ENCODE measurements around the gene CCDC178.
"Not testable (repeated sequence)": the region's sequence is repeated elsewhere in the genome, so short reads cannot be mapped to it uniquely, and the experiment has no call there.

The CCDC178 gene

GRCh38 chr18:33014060-33014796 lies 426.3 kb downstream of the CCDC178 start:
- H3K9ac ChIP-seq (ENCODE audit: low read depth, low read length) = no peak overlapping the region

DNA sequence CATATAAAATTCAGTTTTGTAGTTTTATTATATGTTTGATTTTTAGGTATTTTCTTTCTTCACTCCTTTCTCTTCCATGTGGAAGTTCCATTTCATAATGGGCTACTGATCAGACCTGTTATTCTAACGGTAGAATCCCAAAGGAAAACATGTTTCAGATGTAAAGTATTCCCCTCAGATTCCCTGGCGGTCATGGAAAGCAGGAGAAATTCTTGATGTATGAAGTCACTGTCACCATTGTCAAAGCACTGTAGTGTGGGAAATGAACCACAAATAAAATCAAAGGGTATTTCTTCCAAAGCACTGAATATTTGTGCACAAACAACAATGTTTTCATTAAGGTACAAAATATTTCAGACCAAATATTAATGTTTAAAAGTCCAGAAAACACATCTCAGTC lies 430.4 kb downstream of the CCDC178 start:
- no peak overlapping the region for H3K9ac ChIP-seq (ENCODE audit: low read depth, low read length)
- H3K36me3 ChIP-seq (ENCODE audit: insufficient read depth, low read length) = no peaks in the 10 kb centered on the region
- H3K9me3 ChIP-seq (ENCODE audit: control insufficient read depth, insufficient read depth, low read length) = no peaks in the 10 kb centered on the region
- H3K4me1 ChIP-seq (ENCODE audit: insufficient read depth, low read length) = peaks cover 23% of the 10 kb centered on the region

More at GRCh38 chr18:33014060-33014796, 426.3 kb downstream of the CCDC178 start:
- Histone ChIP-seq H3K36me3 (ENCODE audit: insufficient read depth, low read length) (no peaks in the 10 kb centered on the region), H3K9me3 (ENCODE audit: control insufficient read depth, insufficient read depth, low read length) (no peaks in the 10 kb centered on the region), H3K4me1 (ENCODE audit: insufficient read depth, low read length) (peaks cover 19% of the 10 kb centered on the region)

DNA sequence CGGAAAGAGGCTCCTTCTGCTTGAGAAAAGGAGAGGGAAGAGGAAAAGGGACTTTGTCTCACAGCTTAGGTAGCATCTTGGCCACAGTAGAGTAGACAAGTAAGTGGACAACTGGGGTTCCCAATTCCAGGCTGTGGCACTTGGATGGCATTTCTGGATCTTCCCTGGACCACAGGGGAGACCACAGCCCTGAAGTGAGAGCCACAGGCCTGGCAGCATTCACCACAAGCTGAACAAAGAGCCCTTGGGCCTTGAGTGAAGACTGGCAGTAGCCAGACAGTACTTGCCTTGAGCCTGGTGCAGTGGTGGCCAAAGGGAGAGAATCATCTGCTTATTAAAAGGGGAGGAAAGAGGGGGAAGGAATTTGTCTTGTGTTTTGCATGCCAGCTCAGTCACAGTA lies 441.6 kb downstream of the CCDC178 start:
- H3K4me1 ChIP-seq (ENCODE audit: insufficient read depth, low read length) = no peaks in the 10 kb centered on the region
- H3K9ac ChIP-seq (ENCODE audit: low read depth, low read length) = no peak overlapping the region
- H3K9me3 ChIP-seq (ENCODE audit: control insufficient read depth, insufficient read depth, low read length) = no peaks in the 10 kb centered on the region
- H3K36me3 ChIP-seq (ENCODE audit: insufficient read depth, low read length) = no peaks in the 10 kb centered on the region

- Histone ChIP-seq H3K36me3 (ENCODE audit: insufficient read depth, low read length) (no peaks in the 10 kb centered on the region), H3K4me1 (ENCODE audit: insufficient read depth, low read length) (no peaks in the 10 kb centered on the region), H3K9ac (ENCODE audit: low read depth, low read length) (no peak overlapping the region)
These were observed 442.2 kb downstream of the CCDC178 start for GRCh38 chr18:32998285-32998684.

GRCh38 chr18:32983721-32984120 lies 456.8 kb downstream of the CCDC178 start:
- Histone ChIP-seq H3K9me3 (ENCODE audit: control insufficient read depth, insufficient read depth, low read length) (no peaks in the 10 kb centered on the region), H3K4me1 (ENCODE audit: insufficient read depth, low read length) (no peaks in the 10 kb centered on the region)

More at GRCh38 chr18:32998285-32998684, 442.2 kb downstream of the CCDC178 start:
- no peaks in the 10 kb centered on the region for H3K9me3 ChIP-seq (ENCODE audit: control insufficient read depth, insufficient read depth, low read length)

DNA sequence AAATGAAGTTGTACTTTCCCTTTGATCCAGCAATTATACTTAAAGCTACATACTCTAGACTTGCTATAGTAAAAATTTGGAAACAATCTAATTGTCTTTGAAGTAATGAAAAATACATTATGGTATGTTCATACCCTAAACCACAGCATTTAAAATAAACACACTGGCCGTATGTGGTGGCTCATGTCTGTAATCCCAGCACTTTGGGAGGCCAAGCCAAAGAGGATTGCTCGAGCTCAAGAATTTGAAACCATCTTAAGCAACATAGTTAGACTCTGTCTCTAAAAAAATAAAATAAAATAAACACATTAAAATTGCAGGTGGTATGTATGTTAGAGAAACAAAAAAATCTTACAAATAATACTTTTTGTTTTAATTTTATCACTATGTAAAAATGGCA lies 459.6 kb downstream of the CCDC178 start:
- no peak overlapping the region for H3K9ac ChIP-seq (ENCODE audit: low read depth, low read length)
- H3K9me3 ChIP-seq (ENCODE audit: control insufficient read depth, insufficient read depth, low read length) = no peaks in the 10 kb centered on the region
- no peaks in the 10 kb centered on the region for H3K36me3 ChIP-seq (ENCODE audit: insufficient read depth, low read length)
- H3K4me1 ChIP-seq (ENCODE audit: insufficient read depth, low read length) = no peaks in the 10 kb centered on the region

More at GRCh38 chr18:32983721-32984120, 456.8 kb downstream of the CCDC178 start:
- H3K36me3 ChIP-seq (ENCODE audit: insufficient read depth, low read length) = no peaks in the 10 kb centered on the region
- no peak overlapping the region for H3K9ac ChIP-seq (ENCODE audit: low read depth, low read length)

DNA sequence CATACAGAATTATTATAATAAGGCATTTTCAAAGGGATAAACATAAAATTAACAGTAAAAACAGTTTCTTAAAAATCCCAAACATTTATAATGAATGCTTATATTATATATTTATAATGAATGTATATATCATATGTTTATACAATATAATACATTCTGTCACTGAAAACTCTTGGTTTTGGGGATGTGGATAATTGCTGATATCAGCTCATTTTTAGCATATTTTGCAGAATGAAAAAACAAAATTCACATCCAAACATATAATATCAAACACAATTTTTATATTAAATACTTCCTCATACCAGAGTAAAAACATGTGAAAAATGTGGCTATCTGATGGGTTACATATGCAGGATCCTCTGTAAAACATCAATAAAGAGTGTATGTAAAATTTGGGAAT lies 465.0 kb downstream of the CCDC178 start:
- H3K36me3 ChIP-seq (ENCODE audit: insufficient read depth, low read length) = no peaks in the 10 kb centered on the region
- no peaks in the 10 kb centered on the region for H3K4me1 ChIP-seq (ENCODE audit: insufficient read depth, low read length)
- H3K9me3 ChIP-seq (ENCODE audit: control insufficient read depth, insufficient read depth, low read length) = no peaks in the 10 kb centered on the region
- H3K9ac ChIP-seq (ENCODE audit: low read depth, low read length) = no peak overlapping the region

GRCh38 chr18:32975163-32975436 lies 465.4 kb downstream of the CCDC178 start:
- no peaks in the 10 kb centered on the region for H3K9me3 ChIP-seq (ENCODE audit: control insufficient read depth, insufficient read depth, low read length)
- no peaks in the 10 kb centered on the region for H3K36me3 ChIP-seq (ENCODE audit: insufficient read depth, low read length)
- H3K4me1 ChIP-seq (ENCODE audit: insufficient read depth, low read length) = no peaks in the 10 kb centered on the region
- no peak overlapping the region for H3K9ac ChIP-seq (ENCODE audit: low read depth, low read length)

DNA sequence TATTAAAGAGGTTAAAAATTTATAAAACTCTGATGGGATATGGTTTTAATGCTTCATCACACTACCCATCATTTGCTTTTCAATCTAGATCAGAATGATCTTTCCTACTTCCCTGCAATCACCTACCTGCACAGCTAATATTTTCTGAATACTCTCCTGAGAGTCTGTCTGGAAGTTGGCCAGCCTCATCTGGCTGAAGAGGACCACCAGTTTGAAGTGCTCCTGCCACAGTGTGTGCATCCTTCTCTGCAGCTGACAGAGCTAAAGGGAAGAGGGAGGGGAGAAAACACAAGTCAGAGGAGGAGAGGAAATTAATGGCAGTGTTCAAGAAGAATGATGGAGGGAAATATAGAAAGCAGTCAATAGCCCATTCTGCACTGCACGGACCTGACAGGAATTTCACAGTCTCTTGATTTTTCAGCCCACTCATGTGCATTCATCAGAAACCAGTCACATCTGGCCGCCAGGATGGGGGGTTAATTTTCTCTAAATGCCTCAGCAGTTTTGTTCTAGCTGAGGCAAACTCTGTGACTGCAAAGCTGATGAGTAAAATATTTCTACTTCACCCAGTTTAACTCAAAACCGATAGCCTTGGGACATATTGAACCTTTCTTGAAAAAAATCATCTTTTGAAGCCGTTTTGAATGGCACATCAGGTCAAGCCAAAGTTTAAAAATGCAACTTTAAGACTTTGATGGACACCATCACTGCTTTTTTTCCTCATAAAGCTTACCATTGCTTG lies 465.9 kb downstream of the CCDC178 start:
- no peaks in the 10 kb centered on the region for H3K9me3 ChIP-seq (ENCODE audit: control insufficient read depth, insufficient read depth, low read length)
- H3K4me1 ChIP-seq (ENCODE audit: insufficient read depth, low read length) = no peaks in the 10 kb centered on the region
- no peaks in the 10 kb centered on the region for H3K36me3 ChIP-seq (ENCODE audit: insufficient read depth, low read length)
- H3K9ac ChIP-seq (ENCODE audit: low read depth, low read length) = no peak overlapping the region

GRCh38 chr18:32968248-32968647 lies 472.3 kb downstream of the CCDC178 start:
- no peaks in the 10 kb centered on the region for H3K36me3 ChIP-seq (ENCODE audit: insufficient read depth, low read length)
- H3K4me1 ChIP-seq (ENCODE audit: insufficient read depth, low read length) = no peaks in the 10 kb centered on the region
- H3K9me3 ChIP-seq (ENCODE audit: control insufficient read depth, insufficient read depth, low read length) = no peaks in the 10 kb centered on the region
- no peak overlapping the region for H3K9ac ChIP-seq (ENCODE audit: low read depth, low read length)

GRCh38 chr18:32966141-32966540 lies 474.4 kb downstream of the CCDC178 start:
- H3K9ac ChIP-seq (ENCODE audit: low read depth, low read length) = no peak overlapping the region

DNA sequence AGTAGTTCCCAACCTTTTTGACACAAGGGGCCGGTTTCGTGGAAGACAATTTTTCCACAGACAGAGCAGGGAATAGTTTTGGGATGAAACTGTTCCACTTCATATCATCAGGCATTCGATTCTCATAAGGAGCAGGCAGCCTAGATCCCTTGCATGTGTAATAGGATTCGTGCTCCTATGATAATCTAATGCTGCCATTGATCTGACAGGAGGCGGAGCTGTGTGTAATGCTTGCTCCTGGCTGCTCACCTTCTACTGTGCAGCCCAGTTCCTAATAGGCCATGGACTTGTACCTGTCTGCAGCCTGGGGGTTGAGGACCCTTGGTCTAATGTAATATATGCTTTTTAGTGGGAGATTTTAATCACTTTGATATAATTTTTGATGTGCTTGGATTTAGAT lies 479.0 kb downstream of the CCDC178 start:
- H3K36me3 ChIP-seq (ENCODE audit: insufficient read depth, low read length) = no peaks in the 10 kb centered on the region
- H3K9ac ChIP-seq (ENCODE audit: low read depth, low read length) = no peak overlapping the region
- H3K9me3 ChIP-seq (ENCODE audit: control insufficient read depth, insufficient read depth, low read length) = no peaks in the 10 kb centered on the region
- no peaks in the 10 kb centered on the region for H3K4me1 ChIP-seq (ENCODE audit: insufficient read depth, low read length)

More at GRCh38 chr18:32966141-32966540, 474.4 kb downstream of the CCDC178 start:
- H3K9me3 ChIP-seq (ENCODE audit: control insufficient read depth, insufficient read depth, low read length) = no peaks in the 10 kb centered on the region
- H3K4me1 ChIP-seq (ENCODE audit: insufficient read depth, low read length) = no peaks in the 10 kb centered on the region
- H3K36me3 ChIP-seq (ENCODE audit: insufficient read depth, low read length) = no peaks in the 10 kb centered on the region

- Histone ChIP-seq H3K9me3 (ENCODE audit: control insufficient read depth, insufficient read depth, low read length) (no peaks in the 10 kb centered on the region), H3K4me1 (ENCODE audit: insufficient read depth, low read length) (no peaks in the 10 kb centered on the region), H3K36me3 (ENCODE audit: insufficient read depth, low read length) (no peaks in the 10 kb centered on the region), H3K9ac (ENCODE audit: low read depth, low read length) (no peak overlapping the region)
These were observed 481.8 kb downstream of the CCDC178 start for GRCh38 chr18:32958746-32959145.

DNA sequence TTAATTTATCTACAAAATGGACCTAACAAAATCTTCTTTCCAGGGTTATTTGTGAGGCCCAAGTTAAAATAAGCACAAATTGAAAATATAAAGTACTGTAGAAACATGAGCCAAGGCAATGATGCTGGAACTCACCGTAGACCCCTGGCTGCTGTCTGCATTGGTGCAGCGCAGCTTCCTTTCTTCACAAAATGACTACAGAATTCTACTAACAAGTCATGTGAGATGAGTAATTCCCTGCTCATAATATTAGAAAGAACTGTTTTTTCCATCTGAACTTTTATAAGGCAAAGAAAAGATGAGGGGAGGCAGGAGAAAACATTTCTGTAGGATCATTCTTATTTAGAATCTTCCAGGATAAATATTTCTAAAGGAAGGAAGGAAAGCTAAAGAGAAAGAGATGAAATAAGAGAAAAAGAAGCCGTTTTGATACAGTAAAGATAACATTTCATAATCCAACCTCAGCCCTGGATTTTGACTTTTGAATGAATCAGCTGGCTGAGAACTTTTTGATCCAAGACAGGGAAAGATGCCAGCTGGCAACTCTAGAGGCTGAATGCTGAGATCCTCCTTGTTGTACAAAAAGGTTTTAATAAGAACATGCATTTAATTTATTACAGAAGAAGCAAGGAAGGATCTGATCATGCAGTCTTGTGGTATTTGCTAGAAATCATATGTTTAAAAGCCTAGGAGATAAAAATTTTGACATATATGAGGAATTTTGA lies 483.8 kb downstream of the CCDC178 start:
- Histone ChIP-seq H3K9ac (ENCODE audit: low read depth, low read length) (no peak overlapping the region), H3K9me3 (ENCODE audit: control insufficient read depth, insufficient read depth, low read length) (0 out of 2 replicates have a peak, but pooled peaks cover 5% of the 10 kb centered on the region), H3K36me3 (ENCODE audit: insufficient read depth, low read length) (no peaks in the 10 kb centered on the region), H3K4me1 (ENCODE audit: insufficient read depth, low read length) (no peaks in the 10 kb centered on the region)

DNA sequence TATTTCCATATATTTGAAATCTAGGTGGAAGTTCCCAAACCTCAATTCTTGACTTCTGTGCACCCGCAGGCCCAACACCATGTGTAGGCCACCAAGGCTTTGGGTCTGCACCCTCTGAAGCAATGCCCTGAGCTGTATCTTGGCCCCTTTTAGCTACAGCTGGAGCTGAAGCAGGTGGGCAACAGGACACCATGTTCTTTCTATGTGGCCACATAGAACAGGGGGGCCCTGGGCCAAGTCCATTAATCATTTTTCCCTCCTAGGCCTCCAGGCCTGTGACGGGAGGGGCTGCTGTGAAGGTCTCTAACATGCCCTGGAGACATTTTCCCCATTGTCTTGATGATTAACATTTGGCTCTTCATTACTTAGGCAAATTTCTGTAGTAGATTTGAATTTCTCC lies 488.2 kb downstream of the CCDC178 start:
- not testable (repeated sequence) for H3K36me3 ChIP-seq (ENCODE audit: insufficient read depth, low read length)

More for the DNA sequence above, 488.2 kb downstream of the CCDC178 start:
- not testable (repeated sequence) for H3K9ac ChIP-seq (ENCODE audit: low read depth, low read length); H3K4me1 ChIP-seq (ENCODE audit: insufficient read depth, low read length); H3K9me3 ChIP-seq (ENCODE audit: control insufficient read depth, insufficient read depth, low read length)
